ENCODE results near the gene PAPPA2. TPM values are rescaled to one million over a fixed set of nuclear protein-coding genes. Genes with fewer than 3 reads are reported as not detected.

PAPPA2 gene
- total RNA-seq, 1 experiment from 2014 or later: 2.1 TPM

DNA sequence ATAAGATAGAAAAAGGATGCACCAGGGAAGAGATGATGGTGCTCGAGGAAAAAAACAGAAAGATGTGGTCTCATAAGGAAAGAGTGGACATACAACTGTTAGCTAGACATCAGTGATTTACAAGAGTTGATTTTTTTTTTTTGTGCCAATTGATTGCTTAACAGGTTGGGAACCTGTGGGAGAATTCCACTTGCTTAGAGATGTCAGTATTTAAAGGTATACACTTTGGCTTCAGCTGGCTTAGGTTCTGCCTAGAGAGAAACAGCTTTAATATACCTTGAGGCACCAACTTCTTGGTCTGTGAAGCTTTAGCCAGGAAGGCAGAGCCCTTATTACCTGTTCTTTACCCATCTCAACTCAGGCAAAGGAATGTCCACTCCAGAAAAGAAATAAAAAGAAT, 303.8 kb downstream of the PAPPA2 start:
- DNase-seq (ENCODE audit: low spot score): no peak

DNA sequence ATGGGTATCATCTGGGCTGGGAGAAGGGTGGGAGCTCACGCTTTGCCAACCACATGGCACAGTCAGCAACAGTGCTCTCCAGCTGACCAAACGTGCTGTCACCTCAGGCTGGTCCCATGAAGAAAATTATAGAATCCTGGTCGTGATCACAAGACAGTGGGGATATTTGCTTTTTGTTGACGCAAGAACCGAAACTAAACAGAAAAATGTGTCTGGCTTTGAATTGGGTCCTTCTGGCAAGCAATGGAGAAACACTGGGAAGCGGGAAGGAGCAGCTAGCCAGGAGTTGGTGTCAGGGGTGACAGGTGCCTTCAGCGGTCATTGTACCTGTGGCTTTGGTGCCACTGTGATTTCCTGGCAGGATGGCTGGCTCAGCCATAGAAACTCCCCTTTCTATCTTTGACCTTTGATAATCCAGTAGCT, 304.8 kb downstream of the PAPPA2 start:
- no peak for DNase-seq (ENCODE audit: low spot score)

DNA sequence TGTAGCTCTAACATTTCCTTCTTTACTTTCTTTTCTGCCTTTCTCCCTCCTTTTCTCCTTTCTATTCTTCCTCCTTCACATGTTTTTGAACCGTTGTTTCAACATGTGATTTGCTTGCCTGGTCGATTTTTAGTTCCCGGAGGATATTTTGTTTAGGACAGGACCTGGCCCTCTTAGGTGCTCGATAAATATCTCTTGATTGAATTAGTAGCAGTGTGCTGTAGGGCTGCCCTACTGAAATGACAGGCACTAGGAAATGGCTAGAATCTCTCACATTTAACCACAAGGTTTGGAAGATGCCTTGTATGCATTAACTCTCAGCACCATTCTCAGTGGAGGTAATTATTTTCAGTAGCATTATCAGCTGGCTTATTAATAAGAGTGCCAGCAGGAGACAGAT, 305.6 kb downstream of the PAPPA2 start:
- DNase-seq (ENCODE audit: low spot score): no peak

DNA sequence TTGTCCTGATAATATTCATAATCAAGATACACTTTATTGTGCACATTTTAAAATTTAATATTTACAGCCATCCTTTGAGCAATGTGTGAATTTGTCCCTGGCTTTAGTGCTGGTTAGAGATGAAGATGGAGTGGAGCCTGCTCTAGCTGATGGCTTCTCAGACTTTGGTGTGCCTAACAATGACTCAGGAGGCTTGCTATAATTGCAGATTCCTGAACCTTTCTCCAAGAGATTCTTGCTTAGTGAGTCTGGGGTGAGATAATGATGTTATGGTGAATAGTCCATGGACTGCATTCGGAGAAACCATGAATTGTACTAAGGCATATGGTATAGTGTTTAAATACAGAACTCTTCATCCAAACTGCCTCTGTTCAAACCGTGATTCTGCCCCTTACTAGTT, 307.1 kb downstream of the PAPPA2 start:
- no peak for DNase-seq (ENCODE audit: low spot score)

DNA sequence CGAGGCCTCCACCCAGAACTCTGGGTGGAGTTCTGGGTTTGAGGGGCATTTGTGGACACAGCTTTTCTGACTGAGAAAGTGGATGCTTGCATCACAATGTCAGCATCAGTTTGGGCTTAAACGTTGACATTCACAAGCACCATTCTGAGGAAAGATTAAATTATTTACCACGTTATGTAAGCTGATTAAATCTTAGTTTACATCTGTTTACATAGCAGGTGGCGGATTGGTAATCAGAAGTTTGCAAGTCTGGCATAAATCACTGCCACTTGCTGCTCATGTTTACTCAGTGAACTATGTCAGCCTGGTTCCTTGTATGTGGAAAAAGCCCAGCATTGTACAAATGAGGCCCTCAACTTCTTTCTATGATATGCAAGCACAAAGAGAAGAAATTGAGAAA, 310.1 kb downstream of the PAPPA2 start:
- no peak for DNase-seq (ENCODE audit: low spot score)

DNA sequence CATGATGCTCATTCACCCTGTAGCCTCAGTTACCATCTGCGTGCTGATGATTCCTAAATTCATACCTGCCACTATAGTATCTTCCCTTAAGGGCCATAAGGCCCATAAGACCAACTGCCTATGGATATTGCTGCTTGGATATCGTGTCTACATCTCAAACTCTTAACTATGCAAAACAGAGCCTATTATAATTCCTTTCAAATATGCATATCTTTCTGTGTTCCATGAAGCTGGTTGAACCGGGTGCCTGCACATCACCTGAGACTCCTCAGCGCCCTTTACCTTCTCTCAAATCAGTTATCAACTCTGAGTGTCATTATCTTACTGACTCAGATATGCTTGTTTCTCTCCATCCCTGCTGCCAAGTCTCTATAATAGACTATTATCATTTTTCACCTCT, 311.2 kb downstream of the PAPPA2 start:
- no peak for DNase-seq (ENCODE audit: low spot score)

DNA sequence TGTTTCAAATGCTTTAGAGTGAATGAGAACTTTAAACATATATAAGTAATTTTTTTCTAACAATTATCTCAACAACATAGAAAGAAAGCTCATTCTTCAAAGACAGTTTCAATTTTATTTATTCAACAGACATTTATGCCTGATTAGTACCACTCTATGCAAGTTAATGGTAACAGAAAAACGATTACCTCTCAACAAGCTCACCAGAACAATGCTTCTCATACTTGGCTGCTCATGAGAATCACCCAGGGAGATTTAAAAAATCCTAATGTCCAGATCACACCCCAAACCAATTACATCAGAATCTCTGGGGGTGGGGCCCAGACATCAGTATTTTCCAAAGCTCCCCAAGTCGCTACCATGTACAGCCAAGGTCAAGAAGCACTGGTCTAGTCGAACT, 312.4 kb downstream of the PAPPA2 start:
- DNase-seq (ENCODE audit: low spot score): no peak

DNA sequence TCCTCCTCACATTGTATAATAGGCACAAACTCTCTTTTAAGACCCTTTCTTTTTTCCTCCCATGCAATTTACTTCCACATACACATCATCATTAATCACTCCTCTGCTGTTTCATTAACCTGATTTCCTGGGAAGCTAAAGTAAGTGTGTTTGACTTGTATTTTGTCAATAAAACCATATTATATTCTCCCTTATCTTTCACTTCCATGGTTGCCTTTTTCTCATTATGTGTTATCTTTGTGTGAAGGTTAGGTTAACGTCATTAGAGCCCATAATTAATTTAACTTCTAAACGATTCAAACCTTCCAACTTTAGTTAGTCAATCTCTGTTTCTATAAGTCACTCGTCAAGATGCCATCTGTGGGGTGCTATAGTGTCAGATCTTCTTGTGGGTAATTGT, 313.0 kb downstream of the PAPPA2 start:
- no peak for DNase-seq (ENCODE audit: low spot score)

DNA sequence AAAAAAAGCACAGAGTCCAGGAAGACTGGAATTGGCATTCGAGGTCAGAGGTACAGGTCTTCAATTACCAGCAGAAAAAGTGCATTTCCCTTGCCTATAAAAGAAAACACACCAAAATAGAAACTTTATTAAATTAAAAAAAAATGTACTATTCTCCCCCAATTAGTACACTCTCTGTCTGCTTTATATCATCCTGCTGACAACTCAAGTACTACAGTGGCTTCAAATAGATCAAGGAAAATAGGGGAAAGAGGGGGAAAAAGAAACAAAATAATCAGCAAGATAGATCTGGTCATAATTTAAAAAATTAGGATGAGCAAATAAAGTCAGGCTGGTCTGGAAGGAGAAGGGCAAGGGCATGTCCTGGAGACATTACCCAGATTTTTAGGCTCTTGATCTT, 315.1 kb downstream of the PAPPA2 start:
- DNase-seq (ENCODE audit: low spot score): no peak

DNA sequence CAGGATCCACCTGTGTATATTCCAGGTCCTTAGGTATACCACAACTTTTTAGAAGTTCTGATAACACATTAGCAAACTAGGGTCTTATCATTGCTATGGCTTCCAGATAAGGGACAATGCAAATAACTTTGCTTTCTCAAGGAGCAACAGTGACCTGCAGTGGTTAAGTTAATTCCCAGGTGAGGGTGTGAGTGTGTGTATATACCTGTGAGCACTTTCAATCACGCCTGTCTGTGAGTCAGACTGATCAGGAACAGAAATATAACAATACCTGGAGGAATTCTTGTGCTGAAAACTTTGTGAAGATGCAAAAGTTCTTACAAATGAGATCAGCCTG, 317.0 kb downstream of the PAPPA2 start:
- DNase-seq (ENCODE audit: low spot score): no peak

DNA sequence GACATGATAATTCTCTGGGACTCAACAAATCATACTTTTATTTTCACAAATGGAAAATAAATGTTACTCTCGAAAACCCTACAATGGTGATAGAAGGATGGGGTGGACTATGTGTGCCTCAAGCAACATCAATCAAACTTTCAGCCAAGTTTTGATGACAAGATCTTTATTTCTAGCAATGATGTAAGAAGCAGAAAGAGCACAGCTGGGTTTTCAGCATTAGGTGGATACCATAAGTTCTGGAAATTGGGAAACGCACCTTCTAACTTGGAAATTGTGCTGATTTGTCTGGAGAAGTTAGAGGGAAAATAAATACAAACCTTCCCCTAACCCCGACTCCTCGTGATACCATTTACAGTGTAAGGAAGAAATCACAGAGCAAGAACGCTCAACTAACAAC, 320.3 kb downstream of the PAPPA2 start:
- no peak for DNase-seq (ENCODE audit: low spot score)

DNA sequence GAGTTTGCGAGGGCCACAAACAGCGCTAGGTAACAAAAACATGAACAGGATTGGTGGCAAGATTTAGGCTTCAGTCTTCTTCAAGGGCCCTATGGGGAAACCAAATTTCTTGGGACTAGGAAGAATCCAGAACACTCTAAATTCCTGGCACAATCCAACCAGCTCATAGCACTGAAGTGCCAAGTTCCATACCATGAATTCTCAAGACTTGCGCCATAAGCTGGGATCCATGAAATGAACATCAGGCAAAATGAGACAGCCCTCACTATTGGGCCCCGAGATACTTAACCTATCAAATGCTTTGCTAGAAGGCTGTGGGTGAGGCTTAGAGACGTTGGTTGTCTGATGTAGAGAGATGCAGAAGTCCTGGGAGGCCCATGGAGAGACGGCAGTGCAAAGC, 322.1 kb downstream of the PAPPA2 start:
- no peak for DNase-seq (ENCODE audit: low spot score)

DNA sequence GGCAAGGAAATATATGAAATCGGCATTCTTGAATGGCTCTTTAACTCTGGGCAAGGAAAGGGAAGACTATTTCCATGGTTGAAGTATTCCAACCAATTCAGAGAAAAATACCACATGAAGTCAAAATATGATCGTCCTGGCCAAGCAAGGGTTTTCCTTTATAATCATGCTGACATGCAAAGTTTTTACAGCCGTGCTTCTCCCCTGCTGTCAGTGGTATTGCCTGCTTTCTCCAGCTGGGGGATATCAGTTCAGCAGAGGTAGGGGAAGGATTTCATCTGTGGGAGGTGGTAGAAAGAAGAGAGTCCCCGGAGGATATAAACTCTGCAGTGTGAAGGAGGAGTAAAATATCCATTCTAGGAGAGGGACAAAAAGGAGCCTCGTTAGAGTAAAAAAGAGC, 322.8 kb downstream of the PAPPA2 start:
- no peak for DNase-seq (ENCODE audit: low spot score)

DNA sequence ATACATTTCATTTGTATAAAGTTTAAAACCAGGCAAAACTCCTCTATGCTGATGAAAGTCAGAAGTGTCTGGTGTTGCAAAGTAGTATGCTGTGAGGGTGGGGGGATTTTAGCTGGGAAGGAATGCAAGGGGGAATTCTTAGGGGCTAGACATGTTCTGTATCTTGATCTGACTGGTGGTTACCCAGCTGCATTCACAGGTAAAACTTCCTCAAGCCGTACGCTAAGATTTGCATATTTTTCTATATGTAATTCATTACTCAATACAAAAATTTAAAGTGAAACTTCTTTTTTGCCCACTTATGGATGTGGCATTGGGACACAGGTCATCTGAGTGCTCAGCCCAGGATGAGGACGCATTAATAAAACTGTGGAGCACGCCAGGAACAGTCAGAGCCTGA, 323.3 kb downstream of the PAPPA2 start:
- DNase-seq (ENCODE audit: low spot score): no peak

DNA sequence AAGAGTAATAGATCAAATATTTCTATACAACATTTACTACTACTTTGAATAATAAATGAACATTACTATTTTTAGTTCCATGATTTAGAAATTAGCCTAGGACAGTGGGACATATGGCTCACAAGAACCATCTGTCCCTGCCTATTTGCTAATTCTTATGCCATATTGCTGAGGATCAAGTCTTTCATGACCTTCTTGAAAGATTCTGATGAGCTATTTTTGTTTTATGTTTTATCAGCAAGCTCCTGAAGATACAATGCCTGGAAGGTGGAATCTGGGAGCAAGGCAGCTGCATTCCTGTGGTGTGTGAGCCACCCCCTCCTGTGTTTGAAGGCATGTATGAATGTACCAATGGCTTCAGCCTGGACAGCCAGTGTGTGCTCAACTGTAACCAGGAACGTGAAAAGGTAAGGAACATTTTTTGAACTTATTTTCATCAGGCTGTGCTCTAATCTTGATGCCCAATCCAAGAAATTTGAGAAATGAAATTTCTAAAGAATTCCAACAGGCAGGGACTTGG, 326.7 kb downstream of the PAPPA2 start:
- DNase-seq (ENCODE audit: low spot score): peak; percentile 11

DNA sequence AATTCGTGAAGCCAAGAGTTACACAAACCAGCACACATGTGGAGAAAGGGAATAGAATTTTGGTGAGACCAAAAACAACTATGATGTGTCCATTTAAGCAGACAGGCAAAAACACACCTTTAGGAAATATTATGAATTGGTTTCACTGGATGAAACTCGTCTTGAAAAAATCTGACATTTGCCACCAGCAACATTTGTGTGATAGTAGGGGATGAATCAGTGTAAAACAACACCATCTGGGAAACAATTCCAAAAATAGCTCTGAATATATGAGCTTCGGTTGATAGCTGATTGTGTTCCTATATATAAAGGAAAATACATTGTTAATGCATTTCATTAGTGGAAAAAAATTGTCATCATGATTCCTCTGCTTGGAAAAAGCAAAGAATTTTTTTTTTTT, 327.8 kb downstream of the PAPPA2 start:
- no peak for DNase-seq (ENCODE audit: low spot score)

DNA sequence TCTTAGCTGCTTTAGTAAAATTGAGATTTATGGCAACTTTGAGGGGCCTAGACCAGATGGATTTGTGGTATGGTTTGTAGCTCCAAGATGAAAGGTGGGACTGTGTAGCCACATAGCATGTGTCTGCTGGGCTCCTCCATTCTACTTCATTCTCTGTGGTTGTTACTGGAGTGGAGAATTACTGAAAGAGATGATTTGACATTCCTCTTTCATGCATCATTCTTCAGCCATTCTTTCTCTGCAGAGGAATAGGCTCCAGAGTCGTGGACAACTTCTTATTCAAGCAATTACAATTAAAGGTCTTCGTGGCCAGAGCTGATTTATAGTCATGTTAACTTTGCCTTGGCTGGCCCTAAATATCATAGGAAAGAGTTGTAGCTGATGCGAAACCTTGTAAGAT, 328.9 kb downstream of the PAPPA2 start:
- DNase-seq (ENCODE audit: low spot score): no peak

DNA sequence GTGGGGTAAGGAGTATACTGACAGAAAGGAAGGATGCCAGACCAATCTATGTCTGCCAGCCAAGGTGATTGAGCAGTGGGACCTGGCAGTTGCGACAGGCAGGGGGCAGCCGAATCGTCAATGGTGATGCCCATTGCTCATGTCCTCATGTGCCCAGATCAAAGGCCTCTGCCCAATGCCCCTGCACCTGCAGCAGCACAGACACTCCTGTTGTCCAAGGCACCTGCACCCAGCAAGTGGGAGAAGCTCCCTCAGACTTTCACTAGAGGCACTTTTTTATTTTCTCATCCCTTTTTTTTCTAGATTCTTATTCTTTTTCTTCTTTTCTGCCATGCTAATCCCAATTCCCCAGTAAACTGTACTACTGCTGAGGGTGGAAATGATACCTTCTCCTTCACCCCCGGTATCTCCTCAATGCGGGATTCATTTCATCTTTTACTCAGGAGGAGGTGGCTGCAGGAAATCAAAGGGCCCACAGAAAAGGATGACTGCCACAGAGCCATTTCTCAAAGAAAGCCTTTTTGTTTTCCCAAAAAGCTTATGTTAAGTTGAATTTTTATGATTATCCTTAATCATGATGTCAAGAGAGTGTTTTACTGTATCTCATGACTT, 332.0 kb downstream of the PAPPA2 start:
- no peak for DNase-seq (ENCODE audit: low spot score)

DNA sequence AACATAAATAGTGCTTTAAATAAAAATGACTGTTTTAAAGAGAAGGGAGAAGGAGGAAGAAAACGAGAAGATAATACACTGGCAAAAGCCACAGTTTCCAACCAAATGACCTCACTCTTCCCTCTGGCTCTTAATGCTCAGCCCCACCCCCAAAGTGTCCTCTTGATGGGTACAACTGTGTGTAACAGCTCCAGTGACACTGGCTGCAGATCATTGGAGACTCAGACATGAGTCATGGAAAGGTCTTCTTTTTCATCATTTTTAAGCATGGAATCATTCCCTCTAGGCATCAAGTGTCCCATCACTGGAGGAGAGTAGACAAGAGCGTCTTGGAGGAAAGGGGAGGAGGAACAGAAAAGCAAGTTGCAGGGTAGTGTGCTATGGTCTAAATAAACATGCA, 333.0 kb downstream of the PAPPA2 start:
- DNase-seq (ENCODE audit: low spot score): peak; percentile 15

DNA sequence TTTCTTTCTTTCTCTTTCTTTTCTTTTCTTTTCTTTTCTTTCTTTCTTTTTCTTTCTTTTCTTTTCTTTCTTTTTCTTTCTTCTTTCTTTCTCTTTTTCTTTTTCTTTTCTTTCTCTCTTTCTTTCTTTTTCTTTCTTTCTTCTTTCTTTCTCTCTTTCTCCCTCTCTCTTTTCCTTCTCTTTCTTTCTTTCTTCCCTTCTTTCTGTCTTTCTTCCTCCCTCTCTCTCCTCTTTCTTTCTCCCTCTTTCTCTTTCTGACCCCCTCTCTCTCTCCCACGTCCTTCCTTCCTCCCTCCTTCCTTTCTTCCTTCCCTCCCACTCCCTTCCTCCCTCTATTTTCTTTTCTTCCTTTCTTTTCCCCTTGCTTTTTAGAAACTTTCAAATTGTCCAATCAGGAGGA, 333.6 kb downstream of the PAPPA2 start:
- no peak for DNase-seq (ENCODE audit: low spot score)

DNA sequence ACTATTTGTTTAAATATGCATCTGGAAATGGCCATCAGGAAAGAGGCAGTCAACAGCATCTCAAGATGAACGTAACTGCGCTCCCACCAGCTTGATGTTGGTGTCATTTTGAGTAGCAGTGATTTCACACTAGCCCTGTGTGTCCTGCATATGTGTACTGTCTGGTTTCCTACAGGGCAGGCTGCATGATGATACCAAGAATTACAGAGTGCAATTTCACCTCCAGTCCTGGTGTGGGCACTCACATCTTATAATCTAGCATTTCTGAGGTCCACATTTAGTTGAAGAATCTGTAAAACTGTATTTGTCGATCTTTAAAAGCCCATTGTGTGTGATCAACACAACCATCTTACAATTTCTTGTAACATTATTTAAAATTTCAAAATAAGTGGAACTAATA, 336.4 kb downstream of the PAPPA2 start:
- no peak for DNase-seq (ENCODE audit: low spot score)

DNA sequence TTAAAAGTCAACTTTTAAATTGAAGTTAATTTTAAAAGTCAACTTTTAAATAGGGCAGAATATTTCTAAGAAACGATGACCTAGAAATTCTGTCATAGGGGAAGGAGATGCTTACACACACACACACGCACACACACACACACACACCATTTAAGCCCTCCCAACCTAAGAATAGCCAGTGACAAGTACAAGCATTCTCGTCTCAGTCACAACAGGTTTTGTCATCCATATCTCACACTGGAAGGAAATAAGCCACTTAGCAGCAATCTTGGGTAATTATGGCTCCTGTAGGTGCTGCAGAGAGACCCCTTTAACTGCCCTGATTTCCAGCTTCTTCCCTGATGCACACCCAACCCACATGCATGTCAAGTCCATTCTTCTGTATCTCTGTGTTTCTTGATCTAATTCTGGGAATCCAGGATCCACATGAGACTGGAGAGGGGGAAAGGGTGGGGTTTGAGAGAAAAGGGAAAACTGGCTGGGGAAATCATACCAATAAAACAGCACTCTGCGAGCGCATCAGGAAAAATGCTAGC, 338.1 kb downstream of the PAPPA2 start:
- DNase-seq (ENCODE audit: low spot score): no peak

DNA sequence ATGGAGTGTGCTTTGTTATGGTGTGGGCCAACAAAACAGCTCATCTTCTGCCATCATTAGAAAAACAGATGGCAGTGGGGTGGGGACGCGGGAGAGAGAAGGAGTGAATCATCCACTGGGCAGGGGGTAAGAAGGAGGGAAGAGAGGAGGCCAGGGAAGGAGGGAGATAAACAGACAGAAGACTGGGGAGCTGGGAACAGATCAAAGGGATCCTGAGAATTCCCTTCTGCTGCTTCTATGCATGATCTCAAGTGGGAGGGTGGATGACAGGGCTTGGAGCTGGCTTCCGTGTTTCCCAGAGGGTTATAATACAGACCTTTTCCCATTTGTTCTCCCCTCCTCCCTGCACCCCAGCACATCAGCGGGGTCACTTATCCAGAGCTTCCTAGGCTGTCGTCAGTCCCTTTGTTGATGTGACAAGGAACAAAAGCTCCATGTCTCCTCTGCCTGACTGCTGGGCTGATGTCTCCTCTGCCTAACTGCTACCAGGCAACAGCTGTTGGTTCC, 338.6 kb downstream of the PAPPA2 start:
- DNase-seq (ENCODE audit: low spot score): peak; percentile 10

DNA sequence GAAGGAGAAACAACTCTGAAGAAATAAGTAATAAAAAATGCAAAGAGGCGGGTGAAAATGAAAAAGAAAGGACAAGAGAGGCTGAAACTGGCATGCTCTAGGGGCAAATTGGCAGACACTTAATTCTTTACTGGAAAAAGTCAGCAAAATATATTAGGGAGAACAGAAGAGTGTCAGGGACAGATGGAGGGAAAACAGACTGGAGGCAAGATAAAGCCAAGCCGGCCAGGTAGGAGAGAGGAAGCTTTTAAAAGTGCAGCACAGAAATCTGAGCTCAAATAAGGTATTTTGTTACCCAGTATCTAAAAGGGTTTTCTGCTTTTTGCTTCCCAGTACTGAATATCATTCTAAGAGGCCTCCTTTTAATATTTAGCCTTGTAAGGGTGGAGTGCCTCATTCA, 339.3 kb downstream of the PAPPA2 start:
- no peak for DNase-seq (ENCODE audit: low spot score)
